CD4-positive, alpha-beta T cell treated with Interleukin-15 for 4 hours (primary cell): Measurements from ENCODE around the gene CYTH3.
"Not testable (repeated sequence)": the region's sequence is repeated elsewhere in the genome, so short reads cannot be mapped to it uniquely, and the experiment has no call there.

ENCODE experiments used
- DNase-seq: peaks from one replicate; pipeline ENCODE4 v3.0.0-alpha.2; 2020; ENCODE audit warnings: low spot score

CYTH3 gene

GRCh38 chr7:6229284-6229683 lies 43.1 kb downstream of the CYTH3 start:
- not testable (repeated sequence) for DNase-seq

GRCh38 chr7:6228361-6229229 lies 43.8 kb downstream of the CYTH3 start:
- DNase-seq = no peak

- DNase-seq = no peak
Observed at GRCh38 chr7:6227294-6227846, 45.1 kb downstream of the CYTH3 start.

GRCh38 chr7:6226194-6226799 lies 46.1 kb downstream of the CYTH3 start:
- DNase-seq = no peak

- not testable (repeated sequence) for DNase-seq
Observed at GRCh38 chr7:6223411-6223810, 49.0 kb downstream of the CYTH3 start.

GRCh38 chr7:6223010-6223409 lies 49.4 kb downstream of the CYTH3 start:
- not testable (repeated sequence) for DNase-seq

- DNase-seq = peak; percentile 71
Observed at GRCh38 chr7:6221340-6222319, 50.8 kb downstream of the CYTH3 start.

GRCh38 chr7:6218329-6218728 lies 54.1 kb downstream of the CYTH3 start:
- no peak for DNase-seq

GRCh38 chr7:6212008-6212407 lies 60.4 kb downstream of the CYTH3 start:
- DNase-seq = no peak

- DNase-seq = no peak
Observed at GRCh38 chr7:6210621-6211372, 61.6 kb downstream of the CYTH3 start.

GRCh38 chr7:6209340-6209739 lies 63.1 kb downstream of the CYTH3 start:
- DNase-seq = no peak

- DNase-seq = no peak
Observed at GRCh38 chr7:6208573-6209328, 63.7 kb downstream of the CYTH3 start.

- no peak for DNase-seq
Observed at GRCh38 chr7:6205971-6206660, 66.3 kb downstream of the CYTH3 start.

GRCh38 chr7:6203381-6203780 lies 69.0 kb downstream of the CYTH3 start:
- no peak for DNase-seq

- no peak for DNase-seq
Observed at GRCh38 chr7:6202117-6202516, 70.3 kb downstream of the CYTH3 start.

GRCh38 chr7:6200971-6201370 lies 71.5 kb downstream of the CYTH3 start:
- no peak for DNase-seq

- no peak for DNase-seq
Observed at GRCh38 chr7:6198689-6199595, 73.5 kb downstream of the CYTH3 start.

- DNase-seq = no peak
Observed at GRCh38 chr7:6197801-6198551, 74.4 kb downstream of the CYTH3 start.
